ENCODE measurements around the gene MRPL24. TPM values are rescaled to one million over a fixed set of nuclear protein-coding genes. Genes with fewer than 3 reads are reported as not detected.
A peak's percentile ranks its signal among the peaks of the same experiment; 100 is the strongest.

The MRPL24 gene
- total RNA-seq, 1 experiment from 2014 or later: 27.3 TPM

GRCh38 chr1:156773607-156774006 is 32.7 kb upstream of the MRPL24 start:
- no peaks in the 10 kb centered on the region for H3K9me3 Mint-ChIP-seq
- peaks cover 21 to 30% of the 10 kb centered on the region in 2 experiments for H3K4me1 Mint-ChIP-seq
- H3K4ac ChIP-seq (ENCODE audit: low read depth, low read length): no peak overlapping the region
- no peak overlapping the region for H3K4me3 Mint-ChIP-seq
- H2BK120ac ChIP-seq (ENCODE audit: low read depth, low read length, poor library complexity, severe bottlenecking): no peak overlapping the region
- H3K79me1 ChIP-seq (ENCODE audit: insufficient read depth, low read depth, low read length, poor library complexity, severe bottlenecking): peaks cover 22% of the 10 kb centered on the region
- no peak overlapping the region for H2BK20ac ChIP-seq (ENCODE audit: low read depth, low read length, poor library complexity, severe bottlenecking)
- no peaks in the 10 kb centered on the region for H3K27me3 ChIP-seq (ENCODE audit: insufficient read depth, low read length)
- no peak overlapping the region for H3K27ac Mint-ChIP-seq
- H4K91ac ChIP-seq (ENCODE audit: insufficient read length, low read depth, low read length): no peak overlapping the region
- WGBS (ENCODE audit: extremely low coverage, insufficient read length, low lambda C conversion rate): no CpG with 5 or more reads among the region's 3 CpGs
- H3K4me1 ChIP-seq (ENCODE audit: insufficient read depth, low read length): no peaks in the 10 kb centered on the region
- H2AK5ac ChIP-seq (ENCODE audit: insufficient read length, low read length): no peak overlapping the region
- no peak overlapping the region for H3K23ac ChIP-seq (ENCODE audit: insufficient read length, low read depth, low read length)
- no peak overlapping the region for H2AFZ ChIP-seq (ENCODE audit: low read length)
- no peak overlapping the region for H2BK12ac ChIP-seq (ENCODE audit: insufficient read length, low read depth, low read length)
- no peak overlapping the region for H3T11ph ChIP-seq (ENCODE audit: low read length)
- H2BK5ac ChIP-seq (ENCODE audit: insufficient read length, low read length): no peak overlapping the region
- H4K5ac ChIP-seq (ENCODE audit: insufficient read length, low read depth, low read length): no peak overlapping the region
- no peak for DNase-seq
- no peaks in the 10 kb centered on the region for H3K27me3 Mint-ChIP-seq (ENCODE audit: low read depth)
- no peak overlapping the region for H2BK15ac ChIP-seq (ENCODE audit: low read depth, low read length)
- no peak overlapping the region for H3K9ac ChIP-seq (ENCODE audit: extremely low read depth, insufficient read length, low read length)
- peaks cover 5% of the 10 kb centered on the region for H3K23me2 ChIP-seq (ENCODE audit: insufficient read length, low read depth, low read length, poor library complexity, severe bottlenecking)
- H4K8ac ChIP-seq (replicated peaks; ENCODE audit: insufficient read length, low read depth, low read length): no peak overlapping the region
- peak; percentile 28; the same call in 2 of the 3 replicates for TF ChIP-seq CTCF (conservative IDR thresholded peaks at IDR 0.05)
- no peak overlapping the region for H3K14ac ChIP-seq (ENCODE audit: insufficient read depth, low read length)
- H3K9me3 ChIP-seq (ENCODE audit: control insufficient read depth, low read depth, low read length): no peaks in the 10 kb centered on the region
- H3K79me2 ChIP-seq (ENCODE audit: insufficient read depth, low read length): peaks cover 39% of the 10 kb centered on the region
- peaks cover 14 to 44% (median 27%) of the 10 kb centered on the region in 3 experiments for H3K36me3 Mint-ChIP-seq (ENCODE audit: insufficient read depth in 1 of 3, low read depth in 3 of 3)
- H4K20me1 ChIP-seq (ENCODE audit: control insufficient read depth, insufficient read depth, insufficient read length): no peaks in the 10 kb centered on the region
- no peak overlapping the region for H3K56ac ChIP-seq (ENCODE audit: insufficient read length, low read depth, low read length)
- H3K18ac ChIP-seq (ENCODE audit: insufficient read length, low read depth, low read length): no peak overlapping the region
- no peak overlapping the region for H3K27ac ChIP-seq (ENCODE audit: insufficient read length, low read depth, low read length)
- no peak overlapping the region for H3K4me2 ChIP-seq (ENCODE audit: insufficient read depth, insufficient read length, low read length)
